Kidney (tissue), 14 donors: Measurements from ENCODE around the gene ARPP21. TPM values are rescaled to one million over a fixed set of nuclear protein-coding genes. Genes with fewer than 3 reads are reported as not detected.

Source experiments
- DNase-seq, 5 donors: peaks; one replicate each; pipeline ENCODE4 v3.0.0-alpha.2; 2013 to 2020
- FAIRE-seq: peaks from 2 replicates; lab custom pipeline; 2012; peaks lifted over from hg19 to GRCh38; lab: Jason Lieb, UNC
- H3K27ac ChIP-seq, 2 donors: one replicate each; pipeline ENCODE4 v1.7.0; 2013; ENCODE audit warnings: low read depth in 2 of 2, low read length in 2 of 2, inconsistent platforms in 1 of 2
- H3K27me3 ChIP-seq: one replicate; pipeline ENCODE4 v1.7.1; 2013; ENCODE audit warnings: low read length, inconsistent platforms; ENCODE audit not compliant: control insufficient read depth, insufficient read depth
- H3K36me3 ChIP-seq, 3 donors: one replicate each; pipeline versions ENCODE4 v1.7.0 to v1.7.1; 2013; ENCODE audit warnings: low read length in 3 of 3, control low read depth in 1 of 3, inconsistent platforms in 1 of 3; ENCODE audit not compliant: insufficient read depth in 3 of 3, control insufficient read depth in 2 of 3
- H3K4me1 ChIP-seq, 3 donors: one replicate each; pipeline versions ENCODE4 v1.7.0 to v1.7.1; 2013; ENCODE audit warnings: low read length in 3 of 3, inconsistent platforms in 1 of 3, low read depth in 1 of 3; ENCODE audit not compliant: control insufficient read depth in 2 of 3, insufficient read depth in 2 of 3
- H3K4me3 ChIP-seq, 3 donors: one replicate each; pipeline versions ENCODE4 v1.7.0 to v1.8.1; 2013; ENCODE audit warnings: low read length in 3 of 3, control low read depth in 1 of 3, inconsistent platforms in 1 of 3
- H3K9ac ChIP-seq, 3 donors: one replicate each; pipeline versions ENCODE4 v1.7.0 to v1.7.1; 2013; ENCODE audit warnings: low read length in 3 of 3, control low read depth in 1 of 3, inconsistent platforms in 1 of 3
- H3K9me3 ChIP-seq, 3 donors: one replicate each; pipeline versions ENCODE4 v1.7.0 to v1.7.1; 2013; ENCODE audit warnings: low read length in 3 of 3, control low read depth in 1 of 3, inconsistent platforms in 1 of 3; ENCODE audit not compliant: control insufficient read depth in 2 of 3, insufficient read depth in 1 of 3
- intact Hi-C: fragments of 100-400 bp; cut with DNase I; formaldehyde crosslinking; loops from one replicate; pipeline ENCODE4 v1.11.1; 2022
- polyA plus RNA-seq: library from polyadenylated mRNA; stranded (reverse); fragments of 350-450 nt; fragmentation: Illumina TruSeq; extraction: RNeasy Lipid Tissue Mini Kit (QIAGEN cat#74804); gene quantifications from one replicate; pipeline ENCODE4 v1.2.3, GENCODE V29; 2014; ENCODE audit warnings: low read depth, low replicate concordance; ENCODE audit not compliant: insufficient read depth
- total RNA-seq: library from RNA; stranded (reverse); fragmentation: NEBNext Ultra II Directional; extraction: Animal tissue kit (Norgen Biotek cat#: 25700); gene quantifications from one replicate; pipeline ENCODE4 v1.2.1, GENCODE V29; 2021
- TF ChIP-seq, protein P1 (sequence below): IDR thresholded peaks from 3 replicates; pipeline ENCODE4 v1.5.1; 2012; ENCODE audit warnings: mild to moderate bottlenecking, moderate library complexity, borderline replicate concordance; ENCODE audit not compliant: insufficient read depth; ENCODE audit errors: extremely low read depth
- donor health status: control.
- donor health status: control.
- donor health status: control.
- donor health status: control.
- donor health status: control.
- donor health status: DM: yes; HTN: yes; CAD: no.
- donor health status: Normal renal cell carcinoma (clear cell type).

ARPP21 gene
- total and polyA plus RNA-seq, 2 donors from 2014 or later = 0.11 to 0.44 TPM

DNA sequence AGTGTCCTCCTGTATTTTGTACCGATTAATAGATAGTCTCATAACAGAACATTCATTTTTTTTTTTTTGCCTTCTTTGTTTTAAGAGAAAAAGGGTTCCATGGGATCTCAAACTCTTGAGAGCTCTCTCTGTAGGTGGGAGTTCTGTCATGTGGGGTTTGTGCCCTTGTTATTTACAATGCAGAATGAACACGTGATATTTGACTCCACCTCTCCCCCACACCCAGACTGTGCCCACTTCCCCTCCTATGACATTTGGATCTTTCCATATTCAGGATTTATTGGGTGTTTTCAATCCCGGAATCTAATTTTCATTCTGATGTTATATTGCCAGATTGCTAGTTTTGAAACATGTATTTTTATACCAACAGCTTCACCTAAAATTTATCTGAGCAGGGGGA is 49.5 kb downstream of the ARPP21 start:
- H3K9me3 ChIP-seq = no peaks in the 10 kb centered on the region
- no peak overlapping the region for H3K9ac ChIP-seq
- H3K36me3 ChIP-seq = no peaks in the 10 kb centered on the region
- H3K27ac ChIP-seq = no peak overlapping the region
- intact Hi-C loops = no loop called here
- no peak for DNase-seq
- no peaks in the 10 kb centered on the region for H3K4me1 ChIP-seq
- H3K4me3 ChIP-seq = peak overlapping the region in 2 of 3 donors; percentile 12 to 21
- no peaks in the 10 kb centered on the region for H3K27me3 ChIP-seq
- TF ChIP-seq, protein P1, sequence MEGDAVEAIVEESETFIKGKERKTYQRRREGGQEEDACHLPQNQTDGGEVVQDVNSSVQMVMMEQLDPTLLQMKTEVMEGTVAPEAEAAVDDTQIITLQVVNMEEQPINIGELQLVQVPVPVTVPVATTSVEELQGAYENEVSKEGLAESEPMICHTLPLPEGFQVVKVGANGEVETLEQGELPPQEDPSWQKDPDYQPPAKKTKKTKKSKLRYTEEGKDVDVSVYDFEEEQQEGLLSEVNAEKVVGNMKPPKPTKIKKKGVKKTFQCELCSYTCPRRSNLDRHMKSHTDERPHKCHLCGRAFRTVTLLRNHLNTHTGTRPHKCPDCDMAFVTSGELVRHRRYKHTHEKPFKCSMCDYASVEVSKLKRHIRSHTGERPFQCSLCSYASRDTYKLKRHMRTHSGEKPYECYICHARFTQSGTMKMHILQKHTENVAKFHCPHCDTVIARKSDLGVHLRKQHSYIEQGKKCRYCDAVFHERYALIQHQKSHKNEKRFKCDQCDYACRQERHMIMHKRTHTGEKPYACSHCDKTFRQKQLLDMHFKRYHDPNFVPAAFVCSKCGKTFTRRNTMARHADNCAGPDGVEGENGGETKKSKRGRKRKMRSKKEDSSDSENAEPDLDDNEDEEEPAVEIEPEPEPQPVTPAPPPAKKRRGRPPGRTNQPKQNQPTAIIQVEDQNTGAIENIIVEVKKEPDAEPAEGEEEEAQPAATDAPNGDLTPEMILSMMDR = no peak
- no peak for FAIRE-seq

DNA sequence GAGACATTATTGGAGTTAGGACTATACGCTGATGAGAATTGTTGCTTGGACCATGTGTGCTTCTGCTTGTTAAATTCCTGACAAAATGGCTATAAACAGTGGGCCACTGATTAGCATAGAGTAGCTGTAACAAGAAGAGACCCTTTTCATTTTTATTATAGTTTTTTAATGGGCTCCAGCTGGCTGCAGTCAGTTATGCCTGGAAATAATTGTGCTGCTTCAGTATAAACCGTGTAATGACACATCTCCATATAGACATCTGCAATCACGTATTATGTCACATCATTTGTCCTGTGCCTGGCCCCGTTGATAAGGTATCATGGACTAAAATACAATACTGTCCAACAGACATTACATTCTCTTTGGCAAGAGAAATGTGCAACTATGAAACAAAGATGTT is 50.9 kb downstream of the ARPP21 start:
- H3K36me3 ChIP-seq = no peaks in the 10 kb centered on the region
- FAIRE-seq (no peak), DNase-seq (no peak)
- TF ChIP-seq, protein P1 = no peak
- no peaks in the 10 kb centered on the region for H3K4me1 ChIP-seq
- no peak overlapping the region for H3K4me3 ChIP-seq
- H3K27me3 ChIP-seq = no peaks in the 10 kb centered on the region
- H3K9me3 ChIP-seq = no peaks in the 10 kb centered on the region
- H3K9ac ChIP-seq = no peak overlapping the region
- H3K27ac ChIP-seq = no peak overlapping the region
- intact Hi-C loops = no loop called here

DNA sequence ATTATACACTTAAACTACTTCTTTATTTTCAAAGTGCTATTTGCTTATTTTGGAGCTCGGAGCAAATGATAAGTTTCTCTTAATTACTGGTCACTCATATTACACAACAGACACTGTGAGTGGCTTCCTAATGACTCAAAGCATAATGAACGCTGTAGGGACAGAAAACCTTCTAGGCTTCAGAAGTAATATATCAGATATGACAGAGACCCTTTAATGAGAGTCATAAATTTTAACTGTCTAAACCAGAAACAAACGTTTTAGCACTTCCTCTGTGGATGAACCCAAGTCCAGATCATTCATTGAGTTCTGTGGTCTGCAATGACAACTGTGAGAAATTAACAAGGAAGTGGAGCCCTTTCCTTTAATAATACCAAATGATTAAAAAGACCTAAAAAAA is 66.6 kb downstream of the ARPP21 start:
- H3K27ac ChIP-seq = no peak overlapping the region
- H3K9me3 ChIP-seq = no peaks in the 10 kb centered on the region
- H3K4me1 ChIP-seq = no peaks in the 10 kb centered on the region
- H3K36me3 ChIP-seq = no peaks in the 10 kb centered on the region
- H3K9ac ChIP-seq = no peak overlapping the region
- H3K4me3 ChIP-seq = no peak overlapping the region
- intact Hi-C loops = no loop called here
- H3K27me3 ChIP-seq = no peaks in the 10 kb centered on the region
- DNase-seq = no peak
- no peak for FAIRE-seq
- TF ChIP-seq, protein P1 = no peak

DNA sequence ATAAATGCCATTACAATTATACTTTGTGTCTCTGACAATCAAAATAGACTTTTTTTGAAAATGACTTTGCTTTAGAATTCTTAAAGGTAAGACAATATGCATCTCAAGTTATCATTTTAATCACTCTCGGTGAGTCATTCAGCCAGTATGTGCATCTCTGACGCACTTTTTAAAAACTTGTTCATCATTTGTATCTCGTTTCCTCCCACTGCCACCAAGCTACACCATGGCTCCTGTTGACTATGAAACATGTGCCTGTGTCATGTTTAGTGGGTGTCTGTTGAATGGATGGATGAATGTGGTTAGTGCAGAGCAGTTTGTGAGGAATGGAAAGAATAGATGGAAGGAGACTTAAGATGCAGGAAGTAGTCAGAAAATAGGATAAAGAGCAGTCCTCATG is 68.6 kb downstream of the ARPP21 start:
- Histone ChIP-seq H3K27me3 (no peaks in the 10 kb centered on the region), H3K27ac (no peak overlapping the region), H3K4me1 (no peaks in the 10 kb centered on the region), H3K9me3 (no peaks in the 10 kb centered on the region), H3K36me3 (no peaks in the 10 kb centered on the region), H3K4me3 (no peak overlapping the region), H3K9ac (no peak overlapping the region)
- TF ChIP-seq, protein P1 = no peak
- FAIRE-seq (no peak), DNase-seq (no peak)
- intact Hi-C loops = no loop called here
